Activated CD4-positive, alpha-beta T cell treated with anti-CD3 and anti-CD28 coated beads for 4 hours (primary cell): ENCODE measurements around the gene RBFOX2.

Experiments
- DNase-seq, 2 donors: peaks; one replicate each; pipeline ENCODE4 v3.0.0-alpha.2; 2020

The RBFOX2 gene

GRCh38 chr22:35860087-35860733 lies 168.4 kb downstream of the RBFOX2 start:
- DNase-seq = no peak

GRCh38 chr22:35854334-35854733 lies 174.3 kb downstream of the RBFOX2 start:
- DNase-seq = no peak

GRCh38 chr22:35852076-35852475 lies 176.5 kb downstream of the RBFOX2 start:
- DNase-seq = no peak

- DNase-seq = no peak
These were observed 177.8 kb downstream of the RBFOX2 start for GRCh38 chr22:35850831-35851230.

- no peak for DNase-seq
These were observed 181.8 kb downstream of the RBFOX2 start for GRCh38 chr22:35846804-35847203.

- no peak for DNase-seq
These were observed 183.7 kb downstream of the RBFOX2 start for GRCh38 chr22:35844886-35845285.

GRCh38 chr22:35842954-35843353 lies 185.7 kb downstream of the RBFOX2 start:
- DNase-seq = no peak

GRCh38 chr22:35842519-35842913 lies 186.1 kb downstream of the RBFOX2 start:
- no peak for DNase-seq

GRCh38 chr22:35841907-35842518 lies 186.6 kb downstream of the RBFOX2 start:
- no peak for DNase-seq

- DNase-seq = peak in 1 of 2 donors; percentile 2
These were observed 188.3 kb downstream of the RBFOX2 start for GRCh38 chr22:35840302-35840739.

- DNase-seq = no peak
These were observed 188.8 kb downstream of the RBFOX2 start for GRCh38 chr22:35839841-35840301.

GRCh38 chr22:35838855-35839576 lies 189.6 kb downstream of the RBFOX2 start:
- no peak for DNase-seq

GRCh38 chr22:35837101-35837727 lies 191.4 kb downstream of the RBFOX2 start:
- DNase-seq = no peak

- DNase-seq = no peak
These were observed 192.5 kb downstream of the RBFOX2 start for GRCh38 chr22:35835998-35836691.

GRCh38 chr22:35835267-35835997 lies 193.2 kb downstream of the RBFOX2 start:
- DNase-seq = no peak

- no peak for DNase-seq
These were observed 194.6 kb downstream of the RBFOX2 start for GRCh38 chr22:35834061-35834460.

- DNase-seq = no peak
These were observed 198.3 kb downstream of the RBFOX2 start for GRCh38 chr22:35830305-35830704.

GRCh38 chr22:35824256-35824655 lies 204.4 kb downstream of the RBFOX2 start:
- DNase-seq = no peak

GRCh38 chr22:35821654-35822053 lies 207.0 kb downstream of the RBFOX2 start:
- DNase-seq = no peak

- DNase-seq = no peak
These were observed 209.2 kb downstream of the RBFOX2 start for GRCh38 chr22:35819421-35819820.

GRCh38 chr22:35818897-35819296 lies 209.7 kb downstream of the RBFOX2 start:
- DNase-seq = no peak

GRCh38 chr22:35812600-35812999 lies 216.0 kb downstream of the RBFOX2 start:
- no peak for DNase-seq
